H9 (cell line): ENCODE data around the gene OPN5. TPM values are rescaled to one million over a fixed set of nuclear protein-coding genes. Genes with fewer than 3 reads are reported as not detected.

Experiments used
- DNase-seq: peaks from one replicate; pipeline ENCODE4 v3.0.0-alpha.2; 2017
- H2AFZ ChIP-seq: one replicate; pipeline ENCODE4 v1.6.1; 2013; ENCODE audit warnings: mild to moderate bottlenecking, low read length, control low read depth, moderate library complexity
- H2AK5ac ChIP-seq: 2 replicates; pipeline ENCODE4 v1.6.1; 2013; ENCODE audit warnings: low read length, control low read depth, mixed read lengths; ENCODE audit not compliant: insufficient read length
- H2BK120ac ChIP-seq: one replicate; pipeline ENCODE4 v1.6.1; 2013; ENCODE audit warnings: low read depth, mild to moderate bottlenecking, low read length, control low read depth, inconsistent platforms; ENCODE audit not compliant: poor library complexity, severe bottlenecking
- H2BK12ac ChIP-seq: 2 replicates; pipeline ENCODE4 v1.6.1; 2013; ENCODE audit warnings: low read length, control low read depth, mixed read lengths, low read depth; ENCODE audit not compliant: insufficient read length
- H2BK15ac ChIP-seq: 2 replicates; pipeline ENCODE4 v1.6.1; 2013; ENCODE audit warnings: low read depth, low read length, control low read depth
- H2BK20ac ChIP-seq: one replicate; pipeline ENCODE4 v1.6.1; 2013; ENCODE audit warnings: low read depth, mild to moderate bottlenecking, low read length, control low read depth, inconsistent platforms; ENCODE audit not compliant: poor library complexity, severe bottlenecking
- H2BK5ac ChIP-seq: 2 replicates; pipeline ENCODE4 v1.6.1; 2013; ENCODE audit warnings: low read length, control low read depth, mixed read lengths; ENCODE audit not compliant: insufficient read length
- H3K14ac ChIP-seq: 2 replicates; pipeline ENCODE4 v1.6.1; 2013; ENCODE audit warnings: low read length, control low read depth; ENCODE audit not compliant: insufficient read depth
- H3K18ac ChIP-seq: 2 replicates; pipeline ENCODE4 v1.6.1; 2013; ENCODE audit warnings: low read depth, mild to moderate bottlenecking, mixed read lengths, low read length, control low read depth; ENCODE audit not compliant: insufficient read length
- H3K23ac ChIP-seq: 2 replicates; pipeline ENCODE4 v1.6.1; 2013; ENCODE audit warnings: low read length, control low read depth, mixed read lengths, low read depth; ENCODE audit not compliant: insufficient read length
- H3K23me2 ChIP-seq: 2 replicates; pipeline ENCODE4 v1.6.1; 2013; ENCODE audit warnings: low read depth, mild to moderate bottlenecking, mixed read lengths, low read length, control low read depth; ENCODE audit not compliant: insufficient read length, poor library complexity, severe bottlenecking
- H3K27ac ChIP-seq: 2 replicates; pipeline ENCODE4 v1.5.1; 2013; ENCODE audit warnings: low read length, control low read depth, mixed read lengths, low read depth; ENCODE audit not compliant: insufficient read length
- H3K27me3 ChIP-seq: 2 replicates; pipeline ENCODE4 v1.6.1; 2013; ENCODE audit warnings: low read length, control low read depth, inconsistent platforms; ENCODE audit not compliant: insufficient read depth
- H3K4ac ChIP-seq: 2 replicates; pipeline ENCODE4 v1.6.1; 2013; ENCODE audit warnings: low read depth, mild to moderate bottlenecking, control low read depth, inconsistent platforms, low read length, moderate library complexity
- H3K4me1 ChIP-seq: 2 replicates; pipeline ENCODE4 v1.6.1; 2013; ENCODE audit warnings: low read length, control low read depth, inconsistent platforms; ENCODE audit not compliant: insufficient read depth
- H3K4me2 ChIP-seq: 2 replicates; pipeline ENCODE4 v1.6.1; 2013; ENCODE audit warnings: low read length, control low read depth, mixed read lengths; ENCODE audit not compliant: insufficient read length, insufficient read depth
- H3K56ac ChIP-seq: 2 replicates; pipeline ENCODE4 v1.6.1; 2013; ENCODE audit warnings: low read depth, mild to moderate bottlenecking, mixed read lengths, low read length, control low read depth; ENCODE audit not compliant: insufficient read length
- H3K79me1 ChIP-seq: 2 replicates; pipeline ENCODE4 v1.6.1; 2013; ENCODE audit warnings: low read depth, mild to moderate bottlenecking, moderate library complexity, low read length, control low read depth, inconsistent platforms; ENCODE audit not compliant: insufficient read depth, poor library complexity, severe bottlenecking
- H3K79me2 ChIP-seq: 2 replicates; pipeline ENCODE4 v1.6.1; 2013; ENCODE audit warnings: low read length, control low read depth, inconsistent platforms; ENCODE audit not compliant: insufficient read depth
- H3K9ac ChIP-seq: 2 replicates; pipeline ENCODE4 v1.6.1; 2013; ENCODE audit warnings: low read length, control low read depth, mixed read lengths; ENCODE audit not compliant: insufficient read length; ENCODE audit errors: extremely low read depth
- H3K9me3 ChIP-seq: one replicate; pipeline ENCODE4 v1.6.1; 2013; ENCODE audit warnings: low read depth, low read length, inconsistent platforms; ENCODE audit not compliant: control insufficient read depth
- H3T11ph ChIP-seq: one replicate; pipeline ENCODE4 v1.6.1; 2013; ENCODE audit warnings: mild to moderate bottlenecking, low read length, control low read depth, inconsistent platforms
- H4K20me1 ChIP-seq: one replicate; pipeline ENCODE4 v1.6.1; 2013; ENCODE audit not compliant: control insufficient read depth, insufficient read length, insufficient read depth
- H4K5ac ChIP-seq: 2 replicates; pipeline ENCODE4 v1.6.1; 2013; ENCODE audit warnings: low read depth, mild to moderate bottlenecking, mixed read lengths, low read length, control low read depth; ENCODE audit not compliant: insufficient read length
- H4K8ac ChIP-seq: replicated peaks from 2 replicates; pipeline ENCODE4 v1.6.1; 2013; ENCODE audit warnings: low read length, control low read depth, mixed read lengths, low read depth; ENCODE audit not compliant: insufficient read length
- H4K91ac ChIP-seq: 2 replicates; pipeline ENCODE4 v1.6.1; 2013; ENCODE audit warnings: low read depth, mild to moderate bottlenecking, moderate library complexity, mixed read lengths, low read length, control low read depth; ENCODE audit not compliant: insufficient read length
- H3K27ac Mint-ChIP-seq, 3 experiments: 2 replicates in 2 of 3; 3 replicates in 1 of 3; pipeline ENCODE4 v1.8.0; 2020 to 2021; ENCODE audit warnings: mixed read lengths in 3 of 3, mild to moderate bottlenecking in 1 of 3, moderate library complexity in 1 of 3
- H3K27me3 Mint-ChIP-seq: 2 replicates; pipeline ENCODE4 v1.8.0; 2021; ENCODE audit warnings: low read depth, mild to moderate bottlenecking, moderate library complexity, mixed read lengths
- H3K36me3 Mint-ChIP-seq, 3 experiments: 2 replicates in 2 of 3; 3 replicates in 1 of 3; pipeline ENCODE4 v1.8.0; 2020 to 2021; ENCODE audit warnings: low read depth in 3 of 3, mixed read lengths in 3 of 3; ENCODE audit not compliant: insufficient read depth in 1 of 3
- H3K4me1 Mint-ChIP-seq, 2 experiments: 2 replicates each; pipeline ENCODE4 v1.8.0; 2020; ENCODE audit warnings: mixed read lengths in 2 of 2
- H3K4me3 Mint-ChIP-seq, 2 experiments: 2 replicates in 1 of 2; 3 replicates in 1 of 2; pipeline ENCODE4 v1.8.0; 2020 to 2021; ENCODE audit warnings: mild to moderate bottlenecking in 2 of 2, mixed read lengths in 2 of 2, moderate library complexity in 1 of 2
- H3K9me3 Mint-ChIP-seq, 2 experiments: 2 replicates in 1 of 2; 3 replicates in 1 of 2; pipeline ENCODE4 v1.8.0; 2020; ENCODE audit warnings: mild to moderate bottlenecking in 2 of 2, mixed read lengths in 2 of 2, moderate library complexity in 1 of 2
- WGBS: extraction: QIAGEN DNeasy Blood & Tissue Kit; methylation state at CpG from one replicate; pipeline ENCODE4 v1.1.7; 2013; ENCODE audit warnings: missing lambda C conversion rate, low lambda C conversion rate, mixed read lengths; ENCODE audit not compliant: insufficient read length; ENCODE audit errors: extremely low coverage; 5-methylcytosine and 5-hydroxymethylcytosine counted together
- total RNA-seq: library from RNA; stranded (reverse); gene quantifications from 2 replicates; pipeline ENCODE4 v1.2.1, GENCODE V29; 2021
- TF ChIP-seq, protein P1 (sequence below): fragments of 200-600 bp; sonication (generic); conservative IDR thresholded peaks from 3 replicates; pipeline ENCODE4 v1.8.0; 2021; ENCODE audit warnings: antibody characterized with exemption, mild to moderate bottlenecking

Gene OPN5
- total RNA-seq, 1 experiment from 2014 or later, result not detected

DNA sequence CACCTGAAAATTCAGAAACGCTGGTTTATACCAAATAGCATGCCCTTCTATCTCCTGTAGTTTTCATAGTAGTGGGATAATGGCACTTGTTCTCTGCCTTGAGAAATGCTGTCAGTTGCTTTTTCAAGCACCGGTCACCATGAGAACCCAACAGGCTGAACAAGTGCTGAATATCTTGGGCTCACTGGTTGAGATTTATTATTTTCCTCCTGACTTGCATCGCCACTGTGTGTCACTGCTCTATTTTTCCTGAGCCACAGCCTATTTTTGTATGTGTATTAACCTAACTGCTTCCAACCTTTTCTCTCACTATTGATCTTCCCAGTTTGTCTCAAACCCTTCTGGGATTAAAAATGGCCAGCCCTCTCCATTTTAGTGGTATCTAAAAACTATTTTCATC, 71.9 kb downstream of the OPN5 start:
- Histone ChIP-seq H3K4ac (no peak overlapping the region), H3K4me2 (no peak overlapping the region), H2BK120ac (no peak overlapping the region), H3K23ac (no peak overlapping the region), H4K20me1 (no peaks in the 10 kb centered on the region), H3K4me1 (no peaks in the 10 kb centered on the region), H4K8ac (no peak overlapping the region), H3K9me3 (no peaks in the 10 kb centered on the region), H3K27ac (no peak overlapping the region), H2AK5ac (no peak overlapping the region), H4K91ac (no peak overlapping the region), H3K9ac (no peak overlapping the region), H4K5ac (no peak overlapping the region), H2BK12ac (no peak overlapping the region), H3K79me2 (no peaks in the 10 kb centered on the region), H3K27me3 (no peaks in the 10 kb centered on the region), H3K56ac (no peak overlapping the region), H3K79me1 (no peaks in the 10 kb centered on the region), H2AFZ (no peak overlapping the region), H2BK20ac (no peak overlapping the region), H3K18ac (no peak overlapping the region), H3K14ac (no peak overlapping the region), H3K23me2 (no peaks in the 10 kb centered on the region), H2BK15ac (no peak overlapping the region), H2BK5ac (no peak overlapping the region), H3T11ph (no peak overlapping the region)
- DNase-seq, result no peak
- H3K27ac Mint-ChIP-seq, result no peak overlapping the region
- no peaks in the 10 kb centered on the region for H3K9me3 Mint-ChIP-seq
- H3K27me3 Mint-ChIP-seq, result no peaks in the 10 kb centered on the region
- no peaks in the 10 kb centered on the region for H3K36me3 Mint-ChIP-seq
- H3K4me1 Mint-ChIP-seq, result no peaks in the 10 kb centered on the region
- TF ChIP-seq, protein P1, sequence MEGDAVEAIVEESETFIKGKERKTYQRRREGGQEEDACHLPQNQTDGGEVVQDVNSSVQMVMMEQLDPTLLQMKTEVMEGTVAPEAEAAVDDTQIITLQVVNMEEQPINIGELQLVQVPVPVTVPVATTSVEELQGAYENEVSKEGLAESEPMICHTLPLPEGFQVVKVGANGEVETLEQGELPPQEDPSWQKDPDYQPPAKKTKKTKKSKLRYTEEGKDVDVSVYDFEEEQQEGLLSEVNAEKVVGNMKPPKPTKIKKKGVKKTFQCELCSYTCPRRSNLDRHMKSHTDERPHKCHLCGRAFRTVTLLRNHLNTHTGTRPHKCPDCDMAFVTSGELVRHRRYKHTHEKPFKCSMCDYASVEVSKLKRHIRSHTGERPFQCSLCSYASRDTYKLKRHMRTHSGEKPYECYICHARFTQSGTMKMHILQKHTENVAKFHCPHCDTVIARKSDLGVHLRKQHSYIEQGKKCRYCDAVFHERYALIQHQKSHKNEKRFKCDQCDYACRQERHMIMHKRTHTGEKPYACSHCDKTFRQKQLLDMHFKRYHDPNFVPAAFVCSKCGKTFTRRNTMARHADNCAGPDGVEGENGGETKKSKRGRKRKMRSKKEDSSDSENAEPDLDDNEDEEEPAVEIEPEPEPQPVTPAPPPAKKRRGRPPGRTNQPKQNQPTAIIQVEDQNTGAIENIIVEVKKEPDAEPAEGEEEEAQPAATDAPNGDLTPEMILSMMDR, result no peak
- no CpG with 5 or more reads among the region's 3 CpGs for WGBS
- H3K4me3 Mint-ChIP-seq, result no peak overlapping the region
